Ovary (tissue), 3 donors: ENCODE data around the gene GMEB2.

ENCODE experiments used
- CTCF ChIP-seq, 3 donors: fragments of 450-650 bp in 2 of 3; fragments of 200-600 bp in 1 of 3; IDR thresholded peaks; one replicate each; pipeline versions ENCODE4 v1.5.1 to v1.8.0; 2016 to 2022; ENCODE audit warnings: antibody characterized with exemption in 3 of 3, mild to moderate bottlenecking in 1 of 3
- EP300 ChIP-seq: sonication (generic); formaldehyde crosslinking; IDR thresholded peaks from one replicate; pipeline ENCODE4 v1.6.1; 2017; ENCODE audit warnings: antibody characterized with exemption
- POLR2A ChIP-seq: fragments of 450-650 bp; IDR thresholded peaks from one replicate; pipeline ENCODE4 v1.6.1; 2017; ENCODE audit warnings: antibody characterized with exemption, mild to moderate bottlenecking, moderate library complexity
- donor health status: DM: no; HTN: no; CAD: no.

- TF ChIP-seq POLR2A = no peak
- no peak for TF ChIP-seq CTCF (IDR thresholded peaks at IDR 0.05)
- no peak for TF ChIP-seq EP300
Observed at GRCh38 chr20:63641146-63641791, 14.4 kb upstream of the GMEB2 start.
